AG09309 (cell line): ENCODE measurements around the gene TFAP2C.

Experiments
- DNase-seq: peaks from one replicate; pipeline ENCODE4 v3.0.0-alpha.2; 2010; ENCODE audit warnings: low read depth
- H3K4me3 ChIP-seq: 2 replicates; pipeline ENCODE4 v1.5.1; 2011; ENCODE audit warnings: mild to moderate bottlenecking, low read depth, low read length, moderate library complexity; ENCODE audit not compliant: control insufficient read depth
- TF ChIP-seq, protein P1 (sequence below): IDR thresholded peaks from 2 replicates; pipeline ENCODE4 v1.5.1; 2011; ENCODE audit warnings: mild to moderate bottlenecking, low read depth, low read length, inconsistent platforms; ENCODE audit not compliant: insufficient read depth, control insufficient read depth; ENCODE audit errors: missing control alignments

TFAP2C gene

DNA sequence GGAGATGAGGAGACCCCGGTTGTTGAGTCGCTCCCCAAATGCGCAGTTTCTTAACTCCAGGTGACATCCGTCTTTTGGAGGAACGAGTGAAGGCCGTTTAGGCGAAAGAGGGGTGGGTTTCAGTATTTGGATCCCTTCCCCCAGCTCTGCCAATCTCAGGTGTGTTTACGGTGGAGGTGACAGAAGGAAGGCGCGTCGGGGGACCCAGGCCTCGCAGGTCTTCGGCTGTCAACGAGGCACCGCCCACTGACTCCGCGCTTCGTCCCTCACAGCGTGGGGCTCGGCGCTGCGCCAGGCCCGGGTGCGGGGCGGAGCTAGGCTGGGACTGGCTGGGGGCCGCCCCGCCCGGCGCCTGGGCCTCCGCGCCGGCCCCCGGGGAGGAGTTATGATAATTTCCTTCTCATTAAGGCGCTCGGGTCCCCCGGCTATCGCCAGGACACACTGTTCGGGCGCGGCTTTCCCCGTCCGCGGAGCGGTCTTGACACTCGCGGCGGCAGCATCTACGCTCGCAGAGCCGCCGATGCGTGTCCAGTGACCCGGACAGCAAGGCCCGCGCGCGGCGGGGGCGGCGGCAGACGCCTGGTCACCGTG, at the start of gene TFAP2C:
TFAP2C (plus strand) TSS at position 434 of the 591 bp plus-strand sequence. CDS start 239 bp downstream, outside the sequence.
- DNase-seq, result no peak

DNA sequence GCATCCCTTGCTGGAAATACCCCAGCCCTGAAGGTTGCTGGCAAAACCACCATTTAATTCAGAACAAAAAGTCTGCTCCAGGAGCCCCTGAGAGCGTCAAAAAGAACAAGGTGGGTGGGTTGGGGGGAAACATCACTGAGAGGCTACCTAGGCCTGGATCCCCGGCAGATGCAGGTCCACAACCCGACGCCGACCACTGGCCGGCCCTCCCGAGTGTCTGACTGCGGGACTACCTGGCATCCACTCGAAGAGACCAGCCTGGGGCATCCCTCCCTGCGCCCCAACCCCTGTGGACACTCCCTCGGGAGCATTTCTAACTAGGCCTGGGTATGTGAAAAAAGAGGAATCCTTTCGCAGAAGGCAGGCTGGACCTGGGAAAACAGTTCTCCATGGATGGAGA, 48.9 kb upstream of the TFAP2C start:
- TF ChIP-seq, protein P1, sequence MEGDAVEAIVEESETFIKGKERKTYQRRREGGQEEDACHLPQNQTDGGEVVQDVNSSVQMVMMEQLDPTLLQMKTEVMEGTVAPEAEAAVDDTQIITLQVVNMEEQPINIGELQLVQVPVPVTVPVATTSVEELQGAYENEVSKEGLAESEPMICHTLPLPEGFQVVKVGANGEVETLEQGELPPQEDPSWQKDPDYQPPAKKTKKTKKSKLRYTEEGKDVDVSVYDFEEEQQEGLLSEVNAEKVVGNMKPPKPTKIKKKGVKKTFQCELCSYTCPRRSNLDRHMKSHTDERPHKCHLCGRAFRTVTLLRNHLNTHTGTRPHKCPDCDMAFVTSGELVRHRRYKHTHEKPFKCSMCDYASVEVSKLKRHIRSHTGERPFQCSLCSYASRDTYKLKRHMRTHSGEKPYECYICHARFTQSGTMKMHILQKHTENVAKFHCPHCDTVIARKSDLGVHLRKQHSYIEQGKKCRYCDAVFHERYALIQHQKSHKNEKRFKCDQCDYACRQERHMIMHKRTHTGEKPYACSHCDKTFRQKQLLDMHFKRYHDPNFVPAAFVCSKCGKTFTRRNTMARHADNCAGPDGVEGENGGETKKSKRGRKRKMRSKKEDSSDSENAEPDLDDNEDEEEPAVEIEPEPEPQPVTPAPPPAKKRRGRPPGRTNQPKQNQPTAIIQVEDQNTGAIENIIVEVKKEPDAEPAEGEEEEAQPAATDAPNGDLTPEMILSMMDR, result no peak
- no peak for DNase-seq
- no peak overlapping the region for H3K4me3 ChIP-seq

More for the DNA sequence above, at the start of gene TFAP2C:
- H3K4me3 ChIP-seq, result peak within 1 kb of the TSS; percentile 84
- TF ChIP-seq, protein P1, result no peak

DNA sequence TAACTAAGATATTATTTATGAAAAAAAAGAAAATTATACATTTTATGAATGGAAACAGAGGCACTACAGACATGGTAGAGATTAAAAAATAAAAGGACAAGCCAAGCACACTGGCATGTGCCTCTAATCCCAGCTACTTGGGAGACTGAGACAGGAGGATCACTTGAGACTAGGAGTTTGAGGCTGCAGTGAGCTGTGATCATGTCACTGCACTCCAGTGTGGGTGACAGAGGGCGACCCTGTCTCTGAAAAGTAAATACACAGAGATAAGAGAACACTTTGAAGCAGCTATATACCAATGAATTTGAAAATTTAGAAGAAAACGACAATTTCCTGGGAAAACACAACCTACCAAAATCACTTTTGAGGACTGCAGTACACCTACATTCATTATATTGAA, 47.4 kb upstream of the TFAP2C start:
- H3K4me3 ChIP-seq, result no peak overlapping the region
- TF ChIP-seq, protein P1, result no peak
- no peak for DNase-seq

DNA sequence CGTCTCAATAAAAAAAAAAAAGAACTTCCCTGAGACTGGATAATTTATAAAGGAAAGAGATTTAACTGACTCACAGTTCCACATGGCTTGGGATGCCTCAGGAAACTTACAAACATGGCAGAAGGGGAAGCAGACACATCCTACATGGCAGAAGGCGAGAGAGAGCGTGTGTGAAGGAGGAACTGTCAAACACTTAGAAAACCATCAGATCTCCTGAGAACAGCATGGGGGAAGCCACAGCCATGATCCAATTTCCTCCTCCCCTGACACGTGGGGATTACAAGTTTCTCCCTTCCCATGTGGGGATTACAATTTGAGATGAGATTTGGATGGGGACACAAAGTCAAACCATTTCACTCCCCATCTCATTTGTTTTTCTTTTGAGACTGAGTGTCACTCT, 46.6 kb upstream of the TFAP2C start:
- DNase-seq, result no peak
- TF ChIP-seq, protein P1, result no peak

DNA sequence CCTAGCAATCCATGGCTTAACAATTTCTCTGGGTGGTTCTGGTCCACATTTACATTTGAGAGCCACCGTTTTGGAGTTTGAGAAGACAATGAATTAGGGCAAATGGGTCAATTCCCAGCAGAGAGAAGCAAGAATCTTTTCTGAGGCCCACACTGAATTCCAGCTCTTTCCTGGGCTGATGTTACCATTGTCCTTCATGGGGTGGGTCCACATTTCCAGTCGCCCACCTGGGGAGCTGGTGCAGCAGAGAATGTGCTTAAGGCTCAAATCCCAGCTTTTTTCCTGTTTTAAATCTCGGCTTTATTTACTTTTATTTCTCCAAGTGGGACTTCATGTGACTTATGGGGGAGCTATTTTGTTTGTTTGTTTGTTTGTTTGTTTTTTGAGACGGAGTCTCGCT, 44.2 kb upstream of the TFAP2C start:
- TF ChIP-seq, protein P1, result no peak
- H3K4me3 ChIP-seq, result no peak overlapping the region
- DNase-seq, result no peak

More for the DNA sequence above, 46.6 kb upstream of the TFAP2C start:
- no peak overlapping the region for H3K4me3 ChIP-seq

DNA sequence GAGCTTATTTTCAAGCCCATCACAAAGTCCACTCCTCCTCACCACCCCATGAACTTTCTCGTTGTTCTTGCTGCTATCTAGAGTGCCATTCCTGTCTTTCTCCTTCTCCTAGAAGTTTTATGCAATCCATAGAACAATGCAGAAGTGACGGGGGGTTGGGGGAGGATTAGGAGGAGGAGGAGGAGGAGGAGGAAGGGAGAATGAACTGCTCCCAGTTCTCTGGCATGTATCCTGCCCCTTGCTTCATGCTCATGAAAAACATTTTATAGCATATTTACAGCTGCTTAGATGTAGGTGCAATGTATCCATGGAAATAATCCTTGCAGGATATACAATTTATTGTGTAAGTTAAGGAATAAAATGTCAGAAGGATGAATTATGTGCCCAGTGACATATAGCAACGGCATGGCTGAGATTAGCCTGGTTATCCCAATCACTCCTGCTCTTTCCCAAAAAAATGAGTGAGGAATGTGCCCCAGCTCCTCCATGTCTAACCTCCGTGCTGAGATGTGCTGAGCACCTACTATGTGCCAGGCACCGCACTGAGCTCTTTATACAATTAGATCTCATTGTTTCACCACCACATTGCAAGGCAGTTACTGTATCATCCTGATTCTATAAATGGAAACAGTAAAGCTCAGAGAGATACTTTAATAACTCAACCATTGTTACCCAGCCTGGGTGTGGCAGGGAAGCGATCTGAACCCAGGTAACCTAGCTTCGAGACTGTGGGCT, 41.6 kb upstream of the TFAP2C start:
- H3K4me3 ChIP-seq, result no peak overlapping the region
- DNase-seq, result no peak
- TF ChIP-seq, protein P1, result no peak

DNA sequence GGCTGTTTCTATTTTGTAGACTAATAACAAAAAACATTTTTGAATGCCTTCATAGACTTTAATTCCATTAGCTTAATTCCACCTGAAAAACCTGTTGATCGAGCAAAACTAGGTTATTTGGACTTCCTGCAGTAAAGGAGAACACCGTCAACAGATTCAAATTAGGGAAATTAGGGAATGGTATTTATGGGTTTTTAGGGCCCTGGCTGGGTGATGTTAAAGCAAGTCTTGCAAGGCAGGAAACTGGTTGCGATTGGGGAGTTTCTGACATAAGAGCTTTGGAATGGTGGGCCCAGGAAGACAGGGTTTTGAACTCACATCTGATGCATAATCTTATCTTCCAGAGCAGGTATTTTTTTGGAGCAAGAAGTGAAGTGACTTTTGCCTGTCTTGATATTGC, 40.1 kb upstream of the TFAP2C start:
- TF ChIP-seq, protein P1, result no peak
- no peak overlapping the region for H3K4me3 ChIP-seq
- no peak for DNase-seq
